Endothelial cell of umbilical vein (primary cell): ENCODE results near the gene DGKA.
A peak's percentile ranks its signal among the peaks of the same experiment; 100 is the strongest.

Experiments
- EZH2 ChIP-seq: IDR thresholded peaks from 2 replicates; pipeline ENCODE4 v1.6.1; 2012; ENCODE audit warnings: borderline replicate concordance, low read depth, mild to moderate bottlenecking, moderate library complexity, low read length, inconsistent platforms; ENCODE audit not compliant: severe bottlenecking
- TF ChIP-seq, protein P1 (sequence below), 2 donors: IDR thresholded peaks; 1 replicate in 1 of 2; 2 replicates in 1 of 2; pipeline ENCODE4 v1.5.1; 2011; ENCODE audit warnings: low read length in 2 of 2, mild to moderate bottlenecking in 2 of 2, moderate library complexity in 2 of 2, control low read depth in 1 of 2, inconsistent platforms in 1 of 2, low read depth in 1 of 2; ENCODE audit not compliant: insufficient read depth in 1 of 2; ENCODE audit errors: extremely low read depth in 1 of 2

GRCh38 chr12:55940065-55940732 lies 9.2 kb downstream of the DGKA start:
- TF ChIP-seq, protein P1, sequence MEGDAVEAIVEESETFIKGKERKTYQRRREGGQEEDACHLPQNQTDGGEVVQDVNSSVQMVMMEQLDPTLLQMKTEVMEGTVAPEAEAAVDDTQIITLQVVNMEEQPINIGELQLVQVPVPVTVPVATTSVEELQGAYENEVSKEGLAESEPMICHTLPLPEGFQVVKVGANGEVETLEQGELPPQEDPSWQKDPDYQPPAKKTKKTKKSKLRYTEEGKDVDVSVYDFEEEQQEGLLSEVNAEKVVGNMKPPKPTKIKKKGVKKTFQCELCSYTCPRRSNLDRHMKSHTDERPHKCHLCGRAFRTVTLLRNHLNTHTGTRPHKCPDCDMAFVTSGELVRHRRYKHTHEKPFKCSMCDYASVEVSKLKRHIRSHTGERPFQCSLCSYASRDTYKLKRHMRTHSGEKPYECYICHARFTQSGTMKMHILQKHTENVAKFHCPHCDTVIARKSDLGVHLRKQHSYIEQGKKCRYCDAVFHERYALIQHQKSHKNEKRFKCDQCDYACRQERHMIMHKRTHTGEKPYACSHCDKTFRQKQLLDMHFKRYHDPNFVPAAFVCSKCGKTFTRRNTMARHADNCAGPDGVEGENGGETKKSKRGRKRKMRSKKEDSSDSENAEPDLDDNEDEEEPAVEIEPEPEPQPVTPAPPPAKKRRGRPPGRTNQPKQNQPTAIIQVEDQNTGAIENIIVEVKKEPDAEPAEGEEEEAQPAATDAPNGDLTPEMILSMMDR (IDR thresholded peaks at IDR 0.05; ENCODE audit: extremely low read depth in 1 of 2, insufficient read depth in 1 of 2, low read depth in 1 of 2, low read length in 2 of 2), result peak; percentile 89 to 98
- no peak for TF ChIP-seq EZH2
